Right renal cortex interstitium (tissue), 3 donors: ENCODE results near the gene CLEC11A. TPM values are rescaled to one million over a fixed set of nuclear protein-coding genes. Genes with fewer than 3 reads are reported as not detected.
"Not testable (repeated sequence)": the region's sequence is repeated elsewhere in the genome, so short reads cannot be mapped to it uniquely, and the experiment has no call there.

ENCODE experiments used
- DNase-seq, 3 donors: peaks; one replicate each; pipeline ENCODE4 v3.0.0-alpha.2; 2013; ENCODE audit warnings: low read depth in 3 of 3, low spot score in 2 of 3
- polyA plus RNA-seq, 3 donors: library from polyadenylated mRNA; unstranded; fragments of 120-200 nt; gene quantifications; one replicate each; pipeline ENCODE4 v1.2.1, GENCODE V29; 2013; ENCODE audit not compliant: insufficient read length in 3 of 3

The CLEC11A gene
- polyA plus RNA-seq, 3 donors = 25.3 to 29.9 (median 27.2) TPM

DNA sequence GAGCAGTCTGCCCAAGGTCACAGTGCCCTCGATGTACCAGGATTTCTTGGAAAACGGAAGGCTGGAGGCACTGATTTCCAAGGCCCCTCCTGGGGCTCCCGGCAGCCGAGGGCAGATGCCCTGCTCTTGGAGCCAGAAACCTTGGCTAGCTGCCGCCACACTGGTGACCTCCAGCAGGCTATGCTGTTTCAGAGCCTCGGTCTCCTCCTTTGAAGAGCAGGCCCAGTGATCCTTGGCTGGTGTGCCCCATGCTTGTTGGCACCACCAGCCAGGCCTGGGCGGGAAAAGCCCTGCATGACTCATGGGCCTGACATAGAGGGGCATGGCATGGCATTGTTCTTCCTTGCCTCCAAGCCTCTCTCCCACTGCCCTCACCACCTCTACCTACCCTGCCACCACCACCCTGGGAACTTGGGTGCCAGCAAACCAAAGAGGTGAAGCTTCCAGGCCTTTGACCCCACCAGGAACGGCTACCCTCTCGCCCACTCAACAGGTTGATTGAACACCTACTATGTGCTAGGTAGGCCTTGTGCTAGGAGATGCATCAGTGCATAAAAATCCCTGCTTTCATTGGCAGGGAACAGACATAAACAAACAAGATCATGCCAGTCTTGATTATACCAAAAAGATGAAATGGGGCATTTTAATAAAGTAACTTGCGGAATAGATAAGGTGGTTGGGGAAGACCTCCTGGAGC lies 1.6 kb upstream of the CLEC11A start:
- no peak for DNase-seq

DNA sequence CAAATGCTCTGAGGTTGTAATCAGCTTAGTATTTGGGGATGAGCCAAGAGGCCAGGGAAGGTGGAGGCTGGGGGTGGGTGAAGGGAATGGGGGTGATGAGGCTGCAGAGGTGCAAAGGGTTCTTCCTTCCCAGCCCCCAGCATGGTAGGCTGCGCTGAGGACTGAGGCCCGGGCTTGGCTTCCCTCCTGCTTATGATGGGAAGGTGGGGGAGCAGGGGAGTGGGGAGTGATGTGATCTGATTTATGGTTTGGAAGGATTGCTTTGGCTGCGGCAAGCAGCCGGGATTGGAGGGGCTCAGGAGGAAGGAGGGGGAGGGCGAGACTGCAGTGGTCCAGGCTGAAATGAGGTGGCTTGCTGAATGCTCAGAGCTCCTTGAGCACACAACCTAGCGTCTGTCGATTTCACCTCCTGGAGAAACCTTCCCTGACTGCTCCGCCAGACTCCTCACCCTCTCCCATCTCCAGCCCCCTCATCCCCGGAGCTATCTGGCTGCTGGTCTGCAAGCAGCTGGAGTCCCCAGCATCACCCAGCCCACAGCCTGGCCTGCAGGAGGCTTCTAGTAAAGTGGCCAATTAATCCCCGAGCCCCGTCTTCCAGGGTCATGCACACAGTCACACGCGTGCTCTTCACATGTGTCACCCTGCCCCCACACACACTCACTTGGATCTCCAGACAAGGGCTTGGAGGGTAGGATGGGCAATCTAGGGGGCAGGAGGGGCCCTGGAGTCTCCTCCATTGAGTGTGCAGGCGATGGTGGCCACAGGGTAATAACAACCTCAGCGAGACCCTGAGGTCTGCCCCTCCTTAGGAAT lies 757 bp upstream of the CLEC11A start:
- no peak for DNase-seq

DNA sequence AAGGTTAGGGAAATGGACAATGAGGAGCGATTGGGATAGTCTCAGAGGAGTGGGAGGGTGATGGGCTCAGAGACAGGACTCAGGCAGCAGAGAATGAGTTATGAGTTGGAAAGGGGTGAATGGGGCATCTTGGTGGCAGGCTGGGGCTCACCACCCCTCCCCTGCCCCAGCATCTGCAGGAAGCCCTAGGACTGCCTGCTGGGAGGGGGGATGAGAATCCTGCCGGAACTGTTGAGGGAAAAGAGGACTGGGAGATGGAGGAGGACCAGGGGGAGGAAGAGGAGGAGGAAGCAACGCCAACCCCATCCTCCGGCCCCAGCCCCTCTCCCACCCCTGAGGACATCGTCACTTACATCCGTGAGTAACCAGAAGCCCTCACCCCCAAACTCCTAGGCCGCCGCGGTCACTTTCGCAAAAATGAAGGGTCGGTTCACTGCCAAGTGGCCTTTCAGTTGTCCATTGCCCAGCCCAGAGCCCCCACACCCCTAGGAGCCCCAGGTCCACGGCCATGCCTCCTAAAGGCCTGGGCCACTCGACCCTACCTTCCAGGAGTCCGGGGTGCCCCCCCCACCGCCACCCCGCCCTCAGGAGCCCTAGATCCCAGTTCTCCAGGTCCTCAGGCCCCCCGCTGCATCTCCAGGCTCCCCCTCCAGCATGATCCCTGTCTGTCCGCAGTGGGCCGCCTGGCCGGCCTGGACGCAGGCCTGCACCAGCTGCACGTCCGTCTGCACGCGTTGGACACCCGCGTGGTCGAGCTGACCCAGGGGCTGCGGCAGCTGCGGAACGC lies 764 bp downstream of the CLEC11A start:
- no peak for DNase-seq

DNA sequence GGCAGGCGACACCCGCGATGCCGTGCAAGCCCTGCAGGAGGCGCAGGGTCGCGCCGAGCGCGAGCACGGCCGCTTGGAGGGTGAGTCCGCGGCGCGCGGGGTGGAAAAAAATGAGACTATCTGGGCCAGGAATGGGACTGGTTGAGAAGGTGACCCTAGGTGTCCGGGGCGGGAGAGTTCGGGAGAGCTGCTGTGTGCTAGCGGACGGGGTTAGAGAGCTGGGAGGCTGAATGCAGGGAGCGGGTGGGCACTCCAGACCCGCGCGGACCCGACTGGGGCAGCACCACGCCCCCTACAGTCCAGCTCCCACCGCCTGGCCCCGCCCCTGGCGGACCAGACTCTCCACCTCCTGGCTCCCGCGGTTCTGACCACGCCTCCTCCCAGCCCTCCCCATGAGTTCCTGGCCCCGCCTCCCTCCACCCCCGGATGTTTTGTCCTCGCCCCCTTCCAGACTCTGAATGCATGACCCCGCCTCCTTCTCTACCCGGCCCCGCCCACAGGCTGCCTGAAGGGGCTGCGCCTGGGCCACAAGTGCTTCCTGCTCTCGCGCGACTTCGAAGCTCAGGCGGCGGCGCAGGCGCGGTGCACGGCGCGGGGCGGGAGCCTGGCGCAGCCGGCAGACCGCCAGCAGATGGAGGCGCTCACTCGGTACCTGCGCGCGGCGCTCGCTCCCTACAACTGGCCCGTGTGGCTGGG lies 1.5 kb downstream of the CLEC11A start:
- DNase-seq = peak; percentile 98 to 100 (median 99)

DNA sequence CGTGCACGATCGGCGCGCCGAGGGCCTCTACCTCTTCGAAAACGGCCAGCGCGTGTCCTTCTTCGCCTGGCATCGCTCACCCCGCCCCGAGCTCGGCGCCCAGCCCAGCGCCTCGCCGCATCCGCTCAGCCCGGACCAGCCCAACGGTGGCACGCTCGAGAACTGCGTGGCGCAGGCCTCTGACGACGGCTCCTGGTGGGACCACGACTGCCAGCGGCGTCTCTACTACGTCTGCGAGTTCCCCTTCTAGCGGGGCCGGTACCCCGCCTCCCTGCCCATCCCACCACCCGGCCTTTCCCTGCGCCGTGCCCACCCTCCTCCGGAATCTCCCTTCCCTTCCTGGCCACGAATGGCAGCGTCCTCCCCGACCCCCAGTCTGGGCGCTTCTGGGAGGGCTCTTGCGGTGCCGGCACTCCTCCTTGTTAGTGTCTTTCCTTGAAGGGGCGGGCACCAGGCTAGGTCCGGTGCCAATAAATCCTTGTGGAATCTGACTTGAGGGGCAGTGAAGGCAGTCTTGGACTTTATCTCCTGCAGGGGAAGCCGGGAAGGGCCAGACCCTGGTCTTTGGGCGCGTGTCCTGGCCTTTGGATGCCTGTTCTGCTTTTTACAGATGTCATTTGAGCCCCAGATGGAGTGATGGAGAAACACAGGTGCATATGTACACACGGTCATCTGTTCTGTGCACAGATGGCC lies 2.2 kb downstream of the CLEC11A start:
- no peak for DNase-seq

DNA sequence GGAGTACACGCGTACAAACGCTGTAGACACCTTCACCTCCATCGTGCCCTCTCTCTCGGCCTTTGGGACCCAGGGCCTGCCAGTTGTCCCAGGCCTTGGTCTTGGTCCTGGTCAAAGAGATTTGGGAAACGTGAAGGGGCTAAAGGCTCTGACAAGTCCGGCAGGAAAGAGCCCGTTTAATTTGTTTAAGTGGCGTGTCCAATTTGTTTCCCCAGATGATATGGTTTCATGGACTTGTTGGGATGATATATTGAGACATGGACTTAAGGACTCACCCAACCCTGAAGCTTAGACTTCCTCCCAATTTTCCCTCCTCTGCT lies 2.7 kb downstream of the CLEC11A start:
- no peak for DNase-seq

DNA sequence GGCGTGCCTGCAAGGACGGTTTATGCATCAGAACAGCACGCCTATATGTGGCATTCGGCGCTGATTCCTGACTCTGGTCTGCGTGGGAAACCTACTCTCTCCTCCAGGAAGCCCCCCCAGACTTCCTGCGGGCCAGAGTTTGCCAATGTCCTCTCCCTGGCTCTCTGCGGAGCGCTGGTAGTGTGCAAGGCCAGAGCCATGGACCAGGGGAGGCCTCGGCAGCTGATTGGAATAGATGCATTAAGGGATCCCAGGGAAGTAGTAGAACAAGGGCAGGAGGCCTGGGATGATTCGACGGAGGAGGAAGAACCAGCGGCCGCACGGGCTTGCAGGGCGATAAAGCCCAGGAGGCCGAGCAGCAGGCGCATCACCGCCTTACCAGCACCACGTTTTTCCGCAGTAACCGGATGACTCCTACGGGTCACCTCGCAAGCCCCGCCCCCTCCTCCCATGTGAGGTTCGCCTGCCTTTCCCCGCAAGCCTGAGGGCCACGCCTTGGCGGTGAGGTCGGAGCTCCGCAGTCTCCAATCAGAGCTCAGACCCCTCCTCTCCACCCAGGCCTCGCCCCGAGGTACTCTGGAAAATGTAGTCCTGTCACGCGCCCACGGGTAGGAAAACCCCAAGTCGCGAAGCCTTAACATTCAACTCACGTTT lies 5.0 kb downstream of the CLEC11A start:
- DNase-seq = peak in 2 of 3 donors; percentile 68 to 75

DNA sequence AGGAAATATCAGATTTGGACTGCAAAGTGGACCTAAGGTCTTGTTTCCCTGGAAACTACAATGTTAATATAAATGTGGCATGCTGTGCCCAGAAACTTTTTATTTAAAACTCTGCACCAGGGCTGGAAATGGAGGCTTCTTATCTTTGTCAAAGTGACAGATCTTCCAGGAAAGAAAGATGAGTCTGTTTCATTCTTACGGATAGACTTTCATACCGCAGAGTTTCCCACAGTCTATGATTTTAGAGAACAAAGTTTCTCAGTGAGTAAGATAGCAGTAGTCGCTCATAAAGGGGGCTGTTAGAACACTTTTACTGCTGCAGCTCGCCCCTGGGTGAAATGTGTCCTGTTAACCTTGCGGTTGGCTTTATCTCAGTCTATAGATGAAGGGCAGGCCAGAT lies 6.7 kb downstream of the CLEC11A start:
- no peak for DNase-seq

DNA sequence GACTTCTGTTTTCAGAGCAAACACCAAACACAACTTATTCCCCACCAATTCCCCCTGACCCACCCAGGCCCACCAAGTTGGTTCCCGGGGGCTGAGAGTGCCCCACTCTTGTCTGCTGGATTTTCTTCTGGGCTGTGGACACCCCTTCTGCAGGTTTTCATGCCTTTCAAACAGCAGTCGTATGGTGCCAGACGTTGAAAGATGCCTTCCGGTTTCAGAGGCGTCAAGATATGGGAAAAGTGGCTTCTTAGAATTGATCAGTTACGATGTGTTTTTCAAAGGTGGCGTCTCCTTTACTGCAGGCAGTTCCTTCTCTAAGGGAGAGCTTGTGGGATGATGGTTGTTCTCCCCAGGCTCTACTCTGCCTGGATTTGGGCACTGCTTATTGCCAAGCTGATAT lies 12.7 kb downstream of the CLEC11A start:
- no peak for DNase-seq

DNA sequence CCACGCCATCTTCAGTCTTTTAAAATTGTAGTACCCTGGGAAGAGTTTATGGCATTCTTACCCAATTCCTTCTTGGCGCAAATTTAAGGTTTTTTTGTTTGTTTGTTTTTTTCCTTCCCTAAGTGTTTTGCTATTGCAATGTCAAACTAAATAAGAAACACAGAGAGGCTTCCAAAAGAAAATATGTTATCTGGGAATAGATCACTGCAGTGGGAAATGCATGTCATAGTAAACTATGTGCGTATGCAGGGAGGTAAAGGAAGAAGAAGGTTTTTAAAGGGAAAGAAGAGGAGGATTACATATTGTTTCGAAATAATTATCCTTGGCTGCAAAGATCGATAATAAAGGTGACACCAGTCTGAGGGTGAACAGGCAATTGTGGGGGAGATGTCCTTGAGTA lies 13.2 kb downstream of the CLEC11A start:
- no peak for DNase-seq

DNA sequence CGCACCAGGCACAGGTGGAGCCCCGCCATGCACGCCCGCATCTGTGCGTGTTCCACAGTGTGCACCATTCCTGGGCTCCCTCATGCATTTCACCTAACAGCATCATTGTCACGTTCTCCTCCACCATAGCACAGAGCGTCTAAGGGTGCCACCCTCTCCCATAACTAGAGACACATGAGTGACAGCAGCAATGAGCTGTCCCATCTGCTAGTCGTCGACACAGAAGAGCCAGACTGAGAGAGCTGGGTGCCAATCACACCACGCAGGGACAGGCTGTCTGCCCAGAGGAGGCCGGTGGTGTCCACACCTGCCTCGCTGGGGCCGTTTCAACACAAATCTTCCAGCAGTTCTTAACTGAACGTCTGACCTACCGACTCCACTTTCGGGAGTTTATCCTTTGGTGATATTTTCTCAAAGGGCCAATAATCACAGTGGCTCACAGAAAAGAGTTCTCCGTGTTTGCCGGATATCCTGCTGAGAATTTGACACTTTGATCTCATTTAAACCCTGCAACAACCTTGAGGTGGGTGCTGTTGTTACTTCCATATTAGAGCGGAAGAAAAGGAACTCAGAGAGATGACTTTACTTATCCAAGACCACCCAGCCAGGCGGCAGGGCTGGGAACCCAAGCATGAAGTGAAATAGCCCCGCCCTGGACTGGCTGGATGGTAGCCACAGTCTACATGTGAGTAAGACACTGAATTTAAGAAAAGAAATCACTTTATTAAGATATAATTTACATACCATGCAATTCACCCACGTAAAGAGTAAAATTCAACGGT lies 16.2 kb downstream of the CLEC11A start:
- no peak for DNase-seq

DNA sequence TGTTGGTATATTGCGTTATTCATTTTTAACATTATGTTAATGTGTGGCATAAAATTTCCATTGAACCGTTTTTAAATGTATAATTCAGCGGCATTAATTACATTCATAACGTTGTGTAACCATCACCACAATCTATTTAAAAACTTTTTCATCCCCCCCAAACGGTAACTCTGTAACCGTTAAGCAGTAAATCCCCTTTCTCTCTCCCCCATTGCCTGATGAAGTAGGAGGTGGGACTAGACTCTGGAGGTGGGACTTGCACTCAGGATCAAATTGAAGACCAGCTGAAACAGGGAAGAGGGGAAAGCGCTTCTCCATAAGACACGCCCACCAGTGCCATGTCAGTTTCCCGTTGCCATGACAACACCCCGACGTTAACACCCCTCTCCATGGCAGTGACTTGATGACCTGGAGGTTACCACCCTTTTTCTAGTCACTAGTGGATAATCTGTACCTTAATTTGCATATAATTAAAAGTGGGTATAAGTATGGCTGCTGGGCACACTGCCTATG lies 16.8 kb downstream of the CLEC11A start:
- no peak for DNase-seq

DNA sequence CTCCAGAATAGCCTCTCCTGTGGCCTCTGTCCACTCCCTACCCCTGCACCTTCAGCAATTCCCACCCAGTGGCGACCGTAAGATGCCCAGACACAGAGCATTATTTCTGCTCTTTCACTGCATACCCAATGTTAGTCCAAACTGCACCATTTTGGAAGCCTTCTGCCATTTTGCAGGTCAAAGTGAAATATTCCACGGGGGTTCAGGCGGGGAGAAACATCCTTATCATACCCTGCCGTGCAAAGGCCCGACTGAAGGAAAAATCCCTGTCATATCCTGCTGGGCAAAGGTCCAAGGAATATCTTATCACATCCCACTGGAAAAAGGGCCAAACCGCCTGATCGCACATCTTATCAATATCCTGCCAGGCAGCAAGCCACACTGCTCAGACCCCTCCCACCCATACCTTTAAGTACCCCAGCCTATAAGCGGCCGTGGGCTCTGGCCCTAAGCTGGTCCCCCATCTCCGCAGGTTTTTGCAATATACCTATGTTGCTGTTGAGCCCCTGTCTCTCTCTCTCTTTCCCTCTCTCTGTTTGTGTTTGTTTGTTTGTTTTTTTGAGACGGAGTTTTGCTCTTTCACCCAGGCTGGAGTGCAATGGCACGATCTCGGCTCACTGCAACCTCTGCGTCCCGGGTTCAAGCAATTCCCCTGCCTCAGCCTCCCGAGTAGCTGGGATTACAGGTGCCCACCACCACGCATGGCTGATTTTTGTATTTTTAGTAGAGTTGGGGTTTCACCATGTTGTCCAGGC lies 18.2 kb downstream of the CLEC11A start:
- no peak for DNase-seq

DNA sequence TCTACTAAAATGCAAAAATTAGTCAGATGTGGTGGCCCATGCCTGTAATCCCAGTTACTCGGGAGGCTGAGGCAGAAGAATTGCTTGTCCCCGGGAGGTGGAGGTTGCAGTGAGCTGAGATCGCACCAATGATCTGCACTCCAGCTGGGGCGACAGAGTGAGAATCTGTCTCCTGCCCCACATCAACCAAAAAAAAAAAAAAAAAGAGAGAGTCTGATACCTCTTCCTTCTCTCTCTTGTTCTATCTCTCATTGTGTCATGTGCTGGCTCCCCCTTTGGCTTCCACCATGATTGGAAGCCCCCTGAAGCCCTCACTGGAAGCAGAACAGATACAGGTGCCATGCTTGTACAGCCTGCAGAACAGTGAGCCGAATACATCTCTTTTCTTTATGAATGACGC lies 20.4 kb downstream of the CLEC11A start:
- no peak for DNase-seq

DNA sequence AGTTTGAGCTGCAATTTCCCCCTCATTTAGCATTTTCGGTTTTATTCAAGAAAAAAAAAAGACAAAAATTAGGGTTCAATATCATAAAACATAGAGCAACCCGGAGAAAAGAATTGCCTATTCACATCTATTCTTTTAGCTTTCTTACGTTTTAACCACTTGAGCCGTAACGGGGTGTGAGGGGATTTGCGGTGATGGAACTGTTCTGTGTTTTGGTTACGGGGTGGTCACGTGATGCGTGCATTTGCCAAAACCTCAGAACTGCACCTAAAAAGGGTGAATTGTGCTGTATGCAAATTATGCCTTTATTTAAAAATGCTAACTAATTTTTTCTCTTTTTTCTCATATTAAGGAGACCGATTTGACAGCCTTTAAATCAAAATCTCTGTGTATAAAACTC lies 22.1 kb downstream of the CLEC11A start:
- DNase-seq = no peak

DNA sequence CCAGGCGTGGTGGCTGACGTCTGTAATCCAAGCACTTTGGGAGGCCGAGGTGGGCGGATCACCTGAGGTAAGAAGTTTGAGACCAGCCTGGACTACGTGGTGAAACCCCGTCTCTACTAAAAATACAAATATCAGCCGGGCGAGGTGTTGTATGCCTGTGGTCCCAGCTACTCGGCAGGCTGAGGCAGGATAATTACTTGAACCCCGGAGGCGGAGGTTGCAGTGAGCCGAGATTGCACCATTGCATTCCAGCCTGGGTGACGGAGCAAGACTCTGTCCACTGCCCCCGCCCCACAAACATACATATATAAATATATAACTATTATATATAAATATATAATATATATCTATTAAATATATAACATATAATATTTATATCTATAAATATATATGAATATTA lies 24.0 kb downstream of the CLEC11A start:
- DNase-seq = not testable (repeated sequence)

DNA sequence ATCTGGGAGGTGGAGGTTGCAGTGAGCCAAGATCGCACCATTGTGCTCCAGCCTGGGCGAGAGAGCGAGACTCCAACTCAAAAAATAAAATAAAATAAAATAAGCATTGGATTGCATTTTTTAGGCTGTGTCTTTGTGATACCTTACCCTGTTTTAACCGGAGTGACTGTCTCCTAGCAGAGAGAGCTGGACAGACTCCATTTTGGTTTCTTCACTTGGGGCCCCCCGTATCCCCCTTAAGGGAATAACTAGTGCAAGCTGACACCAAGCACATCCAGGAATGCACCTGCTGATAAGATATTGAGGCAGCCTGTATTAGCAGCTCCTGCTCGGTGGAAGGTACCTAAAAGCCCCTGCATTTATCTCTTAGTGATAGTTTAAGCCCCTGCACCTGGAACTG lies 26.3 kb downstream of the CLEC11A start:
- DNase-seq = no peak

DNA sequence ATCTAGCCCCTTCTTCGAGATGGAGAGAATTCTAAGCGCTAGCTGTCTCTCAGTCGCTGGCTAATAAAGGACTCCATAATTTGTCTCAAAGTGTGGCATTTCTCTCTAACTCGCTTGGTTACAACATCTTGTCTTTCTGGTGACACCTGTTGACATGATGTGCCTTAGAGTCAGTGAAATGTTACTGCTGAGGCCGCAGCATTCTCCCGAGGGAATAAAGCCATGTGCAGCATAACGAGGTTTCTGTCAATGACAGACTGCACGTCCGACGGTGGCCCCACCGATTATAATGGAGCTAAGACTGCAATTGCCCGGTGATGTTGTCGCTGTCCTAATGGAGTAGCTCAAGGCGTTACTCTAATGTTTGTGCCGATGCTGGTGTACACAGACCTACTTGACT lies 26.8 kb downstream of the CLEC11A start:
- no peak for DNase-seq
